GM23338 (cell line): ENCODE measurements around the gene TRAM2. TPM values are rescaled to one million over a fixed set of nuclear protein-coding genes. Genes with fewer than 3 reads are reported as not detected.
A peak's percentile ranks its signal among the peaks of the same experiment; 100 is the strongest.

Experiments
- ATAC-seq: fragments of 200-7000 bp; cut with Tn5 transposase; 3 replicates; pipeline ENCODE4 v1.9.1; 2020
- DNase-seq: peaks from one replicate; pipeline ENCODE4 v3.0.0-alpha.2; 2015; ENCODE audit warnings: low spot score
- H2AFZ ChIP-seq: fragments of 200-600 bp; sonication (generic); 2 replicates; pipeline ENCODE4 v1.8.0; 2016; ENCODE audit warnings: antibody characterized with exemption, mild to moderate bottlenecking, moderate library complexity
- H3F3A ChIP-seq: fragments of 200-600 bp; sonication (generic); replicated peaks from 2 replicates; pipeline ENCODE4 v1.8.0; 2017; ENCODE audit warnings: antibody characterized with exemption, mixed run types, low read depth
- H3K27ac ChIP-seq: fragments of 200-600 bp; sonication (generic); 2 replicates; pipeline ENCODE4 v1.6.1; 2016; ENCODE audit warnings: low read depth
- H3K27me3 ChIP-seq: fragments of 200-600 bp; sonication (generic); 2 replicates; pipeline ENCODE4 v1.8.0; 2016; ENCODE audit warnings: mild to moderate bottlenecking, mixed run types, moderate library complexity; ENCODE audit not compliant: insufficient read depth
- H3K36me3 ChIP-seq: fragments of 200-600 bp; sonication (generic); 2 replicates; pipeline ENCODE4 v1.8.0; 2016; ENCODE audit warnings: mild to moderate bottlenecking; ENCODE audit not compliant: insufficient read depth
- H3K4me1 ChIP-seq: fragments of 200-600 bp; sonication (generic); 2 replicates; pipeline ENCODE4 v1.8.0; 2016; ENCODE audit warnings: mild to moderate bottlenecking, moderate library complexity; ENCODE audit not compliant: insufficient read depth
- H3K4me2 ChIP-seq: fragments of 200-600 bp; sonication (generic); 2 replicates; pipeline ENCODE4 v1.7.1; 2017; ENCODE audit warnings: mixed run types
- H3K4me3 ChIP-seq: fragments of 200-600 bp; sonication (generic); 2 replicates; pipeline ENCODE4 v1.6.1; 2016; ENCODE audit warnings: mixed run types
- H3K79me2 ChIP-seq: fragments of 200-600 bp; sonication (generic); replicated peaks from 2 replicates; pipeline ENCODE4 v1.8.0; 2017; ENCODE audit warnings: mild to moderate bottlenecking; ENCODE audit not compliant: insufficient read depth
- H3K9me2 ChIP-seq: fragments of 200-600 bp; sonication (generic); 2 replicates; pipeline ENCODE4 v1.8.0; 2017; ENCODE audit not compliant: insufficient read depth
- H4K20me1 ChIP-seq: fragments of 200-600 bp; sonication (generic); replicated peaks from 2 replicates; pipeline ENCODE4 v1.8.0; 2017; ENCODE audit warnings: mild to moderate bottlenecking; ENCODE audit not compliant: insufficient read depth
- H3K27ac Mint-ChIP-seq: 2 replicates; pipeline ENCODE4 v1.8.0; 2020; ENCODE audit warnings: inconsistent platforms, mild to moderate bottlenecking, moderate library complexity, mixed read lengths
- H3K27me3 Mint-ChIP-seq: 3 replicates; pipeline ENCODE4 v1.8.0; 2022; ENCODE audit warnings: low read depth, mild to moderate bottlenecking, moderate library complexity, mixed read lengths, inconsistent platforms; ENCODE audit not compliant: insufficient read depth, poor library complexity
- H3K36me3 Mint-ChIP-seq: 3 replicates; pipeline ENCODE4 v1.8.0; 2021; ENCODE audit warnings: low read depth, mild to moderate bottlenecking, inconsistent platforms, moderate library complexity, mixed read lengths
- H3K4me1 Mint-ChIP-seq: 3 replicates; pipeline ENCODE4 v1.8.0; 2020; ENCODE audit warnings: mild to moderate bottlenecking, inconsistent platforms, mixed read lengths
- H3K4me3 Mint-ChIP-seq: 3 replicates; pipeline ENCODE4 v1.8.0; 2021; ENCODE audit warnings: moderate library complexity, mild to moderate bottlenecking, inconsistent platforms, mixed read lengths
- H3K9me3 Mint-ChIP-seq: 3 replicates; pipeline ENCODE4 v1.8.0; 2020; ENCODE audit warnings: moderate library complexity, mild to moderate bottlenecking, inconsistent platforms, mixed read lengths
- CREB1 ChIP-seq: fragments of 250-450 bp; sonication (Bioruptor Pico); IDR thresholded peaks from 2 replicates; pipeline ENCODE4 v1.5.0; 2020; ENCODE audit warnings: low read depth, mild to moderate bottlenecking, moderate library complexity
- CTCF ChIP-seq, 2 experiments: fragments of 200-600 bp in 1 of 2; sonication (generic) in 1 of 2; conservative IDR thresholded peaks; 2 replicates each; pipeline versions ENCODE4 v1.5.1 to v1.6.1; 2016 to 2017; ENCODE audit warnings: antibody characterized with exemption in 2 of 2, low read depth in 2 of 2, mild to moderate bottlenecking in 2 of 2, moderate library complexity in 1 of 2
- ETS1 ChIP-seq: IDR thresholded peaks from 2 replicates; pipeline ENCODE4 v1.6.1; 2016; ENCODE audit warnings: antibody characterized with exemption
- EZH2 ChIP-seq: fragments of 200-600 bp; sonication (generic); IDR thresholded peaks from one replicate; pipeline ENCODE4 v1.8.0; 2017; ENCODE audit warnings: antibody characterized with exemption, mild to moderate bottlenecking, low read depth; ENCODE audit not compliant: unreplicated experiment
- EZH2phosphoT487 ChIP-seq: fragments of 200-600 bp; sonication (generic); IDR thresholded peaks from one replicate; pipeline ENCODE4 v1.8.1; 2018; ENCODE audit warnings: antibody characterized with exemption; ENCODE audit not compliant: unreplicated experiment
- JUNB ChIP-seq: IDR thresholded peaks from one replicate; pipeline ENCODE4 v1.6.1; 2016; ENCODE audit warnings: antibody characterized with exemption; ENCODE audit not compliant: unreplicated experiment
- NANOG ChIP-seq: IDR thresholded peaks from 2 replicates; pipeline ENCODE4 v1.6.1; 2016; ENCODE audit warnings: antibody characterized with exemption, borderline replicate concordance
- POLR2AphosphoS5 ChIP-seq: IDR thresholded peaks from 2 replicates; pipeline ENCODE4 v1.6.1; 2016; ENCODE audit warnings: antibody characterized with exemption, low read depth
- REST ChIP-seq: IDR thresholded peaks from one replicate; pipeline ENCODE4 v1.6.1; 2018; ENCODE audit warnings: antibody characterized with exemption; ENCODE audit not compliant: unreplicated experiment
- STAT1 ChIP-seq: IDR thresholded peaks from one replicate; pipeline ENCODE4 v1.6.1; 2016; ENCODE audit warnings: antibody characterized with exemption; ENCODE audit not compliant: unreplicated experiment
- ZNF114 ChIP-seq: fragments of 250-450 bp; sonication (Bioruptor Pico); IDR thresholded peaks from 2 replicates; pipeline ENCODE4 v1.5.0; 2020; ENCODE audit warnings: mild to moderate bottlenecking, moderate library complexity
- ZNF331 ChIP-seq: fragments of 250-450 bp; sonication (Bioruptor Pico); IDR thresholded peaks from 2 replicates; pipeline ENCODE4 v1.5.0; 2020; ENCODE audit warnings: low read depth, mild to moderate bottlenecking, moderate library complexity
- ZNF462 ChIP-seq: fragments of 250-450 bp; sonication (Bioruptor Pico); IDR thresholded peaks from 2 replicates; pipeline ENCODE4 v1.5.0; 2020; ENCODE audit warnings: mild to moderate bottlenecking, moderate library complexity
- polyA plus RNA-seq: library from polyadenylated mRNA; unstranded; fragments of >200 nt; fragmentation: Nextera tagmentation; extraction: Ambion mirVana; gene quantifications from 2 replicates; pipeline ENCODE4 v1.2.1, GENCODE V29; 2016
- total RNA-seq: library from RNA; depleted of rRNA; stranded (reverse); fragments of >200 nt; shearing (Covaris generic); gene quantifications from 2 replicates; pipeline ENCODE4 v1.2.3, GENCODE V29; 2014

TRAM2 gene
- total and polyA plus RNA-seq, 2 experiments from 2014 or later, result 4.0 to 14.0 TPM

- Histone ChIP-seq H3F3A (0 out of 2 replicates have a peak, but pooled peaks cover 1% of the 10 kb centered on the region), H3K4me1 (peaks cover 17% of the 10 kb centered on the region), H3K4me2 (peak overlapping the region; percentile 58; the same call in 1 of the 2 replicates), H3K36me3 (no peaks in the 10 kb centered on the region), H3K27me3 (no peaks in the 10 kb centered on the region), H3K79me2 (peaks cover 87% of the 10 kb centered on the region), H3K27ac (peak overlapping the region; percentile 74; the same call in 1 of the 2 replicates), H3K4me3 (no peak overlapping the region), H2AFZ (no peak overlapping the region), H4K20me1 (no peaks in the 10 kb centered on the region; the same call in none of the 2 replicates), H3K9me2 (no peaks in the 10 kb centered on the region)
- DNase-seq (peak; percentile 50), ATAC-seq (peak; percentile 96)
- H3K4me1 Mint-ChIP-seq, result peaks cover 31% of the 10 kb centered on the region
- no peaks in the 10 kb centered on the region for H3K9me3 Mint-ChIP-seq
- no peak overlapping the region for H3K4me3 Mint-ChIP-seq
- no peaks in the 10 kb centered on the region for H3K36me3 Mint-ChIP-seq
- H3K27ac Mint-ChIP-seq, result peak overlapping the region; percentile 58
- no peaks in the 10 kb centered on the region for H3K27me3 Mint-ChIP-seq
- TF ChIP-seq ETS1 (no peak), ZNF462 (CRISPR knock-in tag) (no peak), NANOG (no peak), STAT1 (no peak), JUNB (no peak), ZNF331 (CRISPR knock-in tag) (no peak), REST (no peak), ZNF114 (CRISPR knock-in tag) (no peak), EZH2phosphoT487 (no peak), POLR2AphosphoS5 (no peak), EZH2 (no peak), CTCF (conservative IDR thresholded peaks at IDR 0.05; ENCODE audit: low read depth in 2 of 2) (no peak), CREB1 (no peak)
Measured at GRCh38 chr6:52557389-52558265, 19.2 kb downstream of the TRAM2 start.
